22Rv1 (cell line): ENCODE results near the gene NKPD1.

Source experiments
- H3K27ac ChIP-seq: fragments of 450-650 bp; 2 replicates; pipeline ENCODE4 v1.5.1; 2017
- ZFX ChIP-seq: fragments of 450-650 bp; IDR thresholded peaks from 2 replicates; pipeline ENCODE4 v1.6.1; 2017; ENCODE audit warnings: antibody characterized with exemption, borderline replicate concordance
- TF ChIP-seq, protein P1 (sequence below): fragments of 450-650 bp; IDR thresholded peaks from 2 replicates; pipeline ENCODE4 v1.5.1; 2017; ENCODE audit warnings: mild to moderate bottlenecking

The NKPD1 gene

DNA sequence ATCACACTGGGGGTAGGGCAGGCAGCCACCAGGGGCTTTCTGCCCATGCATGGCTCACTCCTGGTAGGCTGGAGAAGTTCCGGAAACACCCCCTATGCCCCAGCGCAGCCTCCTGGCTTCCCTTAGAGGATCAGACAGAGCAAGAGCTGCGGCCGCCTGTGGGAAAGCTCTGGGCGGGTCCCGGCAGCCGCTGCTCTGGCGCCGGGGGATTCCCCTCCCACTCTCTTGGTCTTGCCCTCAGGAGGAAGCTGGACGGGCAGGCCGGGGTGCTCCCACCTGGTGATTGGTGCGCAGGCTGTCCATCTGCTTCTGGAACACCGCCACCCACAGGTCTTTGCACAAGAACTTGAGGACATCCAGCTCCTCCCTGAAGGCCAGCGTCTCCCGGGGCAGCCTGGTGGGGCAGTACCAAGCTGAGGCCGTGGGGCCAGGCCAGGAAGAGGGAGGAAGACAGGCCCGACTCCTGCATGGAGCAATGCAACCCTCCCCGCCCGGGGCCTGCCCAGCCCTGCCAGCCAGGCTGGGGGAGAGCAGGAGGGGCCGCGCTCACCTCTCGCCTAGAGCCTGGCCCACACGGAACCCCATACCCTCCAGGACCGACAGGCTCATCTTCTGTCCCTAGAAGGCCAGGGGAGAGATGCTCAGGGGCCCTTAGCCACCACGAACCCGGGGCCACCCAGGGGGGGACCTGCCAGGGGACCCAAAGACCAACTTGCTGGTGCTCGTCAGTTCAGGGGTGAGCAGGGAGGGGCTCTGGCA lies 4.0 kb upstream of the NKPD1 start:
- no peak overlapping the region for H3K27ac ChIP-seq
- TF ChIP-seq, protein P1, sequence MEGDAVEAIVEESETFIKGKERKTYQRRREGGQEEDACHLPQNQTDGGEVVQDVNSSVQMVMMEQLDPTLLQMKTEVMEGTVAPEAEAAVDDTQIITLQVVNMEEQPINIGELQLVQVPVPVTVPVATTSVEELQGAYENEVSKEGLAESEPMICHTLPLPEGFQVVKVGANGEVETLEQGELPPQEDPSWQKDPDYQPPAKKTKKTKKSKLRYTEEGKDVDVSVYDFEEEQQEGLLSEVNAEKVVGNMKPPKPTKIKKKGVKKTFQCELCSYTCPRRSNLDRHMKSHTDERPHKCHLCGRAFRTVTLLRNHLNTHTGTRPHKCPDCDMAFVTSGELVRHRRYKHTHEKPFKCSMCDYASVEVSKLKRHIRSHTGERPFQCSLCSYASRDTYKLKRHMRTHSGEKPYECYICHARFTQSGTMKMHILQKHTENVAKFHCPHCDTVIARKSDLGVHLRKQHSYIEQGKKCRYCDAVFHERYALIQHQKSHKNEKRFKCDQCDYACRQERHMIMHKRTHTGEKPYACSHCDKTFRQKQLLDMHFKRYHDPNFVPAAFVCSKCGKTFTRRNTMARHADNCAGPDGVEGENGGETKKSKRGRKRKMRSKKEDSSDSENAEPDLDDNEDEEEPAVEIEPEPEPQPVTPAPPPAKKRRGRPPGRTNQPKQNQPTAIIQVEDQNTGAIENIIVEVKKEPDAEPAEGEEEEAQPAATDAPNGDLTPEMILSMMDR, result no peak
- no peak for TF ChIP-seq ZFX

- TF ChIP-seq, protein P1, result no peak
- no peak for TF ChIP-seq ZFX
- no peak overlapping the region for H3K27ac ChIP-seq
These were observed 3.1 kb upstream of the NKPD1 start for GRCh38 chr19:45163751-45164460.

DNA sequence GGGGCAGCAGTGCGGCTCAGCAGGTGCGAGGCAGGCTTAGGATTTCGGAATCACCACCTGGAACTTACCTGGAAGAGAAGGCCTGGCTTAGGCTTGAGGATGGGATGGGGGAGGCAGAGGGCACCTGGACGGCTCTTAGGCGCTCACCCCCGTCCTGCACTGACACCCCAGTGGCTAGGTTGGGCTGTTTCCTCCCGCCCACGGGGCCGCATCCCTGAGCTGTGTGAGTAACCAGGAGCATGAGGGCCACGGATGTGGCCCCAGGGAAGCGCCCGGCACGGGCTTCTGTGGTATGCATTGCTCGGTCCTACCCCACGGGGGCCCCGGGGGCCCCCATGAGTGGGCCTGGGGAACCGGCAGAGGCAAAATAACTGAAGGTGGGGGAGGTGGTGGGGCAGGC lies 2.4 kb upstream of the NKPD1 start:
- TF ChIP-seq ZFX, result no peak
- TF ChIP-seq, protein P1, result no peak
- H3K27ac ChIP-seq, result no peak overlapping the region

DNA sequence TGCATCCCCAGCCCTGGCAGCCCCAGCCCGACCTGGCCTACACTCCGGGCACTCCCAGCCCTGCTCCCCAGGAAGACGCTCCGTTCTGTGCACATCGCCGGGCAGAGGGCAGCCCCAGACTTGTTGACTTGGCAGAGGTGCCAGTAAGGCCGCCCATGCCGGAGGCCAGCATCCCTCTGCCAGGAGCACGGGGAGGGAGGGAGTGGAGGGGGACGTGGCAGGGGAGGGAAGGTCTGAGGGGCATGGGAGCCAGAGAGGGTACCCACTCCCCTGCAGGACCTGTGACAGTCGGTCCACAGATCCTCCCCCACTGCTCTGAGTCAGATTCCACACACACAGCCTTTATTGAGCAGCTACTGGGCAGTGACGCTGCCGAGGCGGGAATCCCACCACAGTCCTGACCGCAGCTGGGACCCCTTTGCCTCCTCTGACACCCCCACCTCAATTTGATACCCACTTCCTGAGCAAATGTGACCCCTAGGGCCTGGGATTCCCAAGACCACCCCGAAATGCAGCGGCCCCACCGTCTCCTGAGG lies 1.9 kb upstream of the NKPD1 start:
- TF ChIP-seq ZFX, result no peak
- TF ChIP-seq, protein P1, result no peak
- H3K27ac ChIP-seq, result no peak overlapping the region

DNA sequence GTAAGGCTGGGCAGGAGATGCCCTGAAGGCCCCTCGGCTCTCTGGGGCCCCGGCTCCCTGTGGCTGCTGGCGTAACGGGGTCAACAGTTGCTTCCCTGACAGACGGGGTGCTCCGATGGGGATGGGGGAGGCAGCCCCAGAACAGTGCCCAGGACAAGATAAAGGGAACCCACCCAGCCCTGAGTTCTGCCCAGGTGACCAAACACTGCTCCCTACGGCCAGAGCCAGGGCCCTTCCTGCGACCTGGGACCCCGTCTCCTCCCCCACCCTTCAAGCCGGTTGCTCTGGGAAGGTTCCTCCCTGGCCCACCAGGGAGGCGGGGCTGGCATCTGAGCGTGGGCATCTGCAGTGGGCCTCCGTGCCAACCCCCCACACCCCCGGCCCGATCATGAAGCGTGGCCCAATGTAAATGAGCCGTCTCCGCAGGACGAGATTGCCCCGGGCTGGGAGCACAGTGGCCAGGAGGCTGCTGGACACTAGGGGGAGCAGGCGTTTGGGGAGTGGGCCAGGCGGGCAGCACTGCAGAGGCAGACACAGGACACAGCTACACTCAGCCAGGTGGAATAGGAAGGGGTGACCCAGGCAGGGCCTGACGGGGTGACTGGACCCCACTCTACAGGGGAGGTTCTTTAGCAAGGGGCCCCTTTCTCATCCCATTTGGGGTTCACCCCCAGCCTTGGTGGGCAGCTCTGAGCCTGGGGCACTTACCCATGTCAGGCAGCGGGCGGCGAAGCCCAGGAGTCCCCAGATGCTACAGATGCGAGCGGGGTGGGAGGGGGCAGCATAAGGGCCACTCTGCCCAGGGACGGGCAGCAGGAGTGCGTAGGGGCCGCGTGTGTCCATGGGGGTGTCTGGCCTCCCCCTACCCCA lies 1.2 kb upstream of the NKPD1 start:
- TF ChIP-seq, protein P1, result peak; percentile 80
- TF ChIP-seq ZFX, result no peak
- H3K27ac ChIP-seq, result peak overlapping the region; percentile 80

GRCh38 chr19:45159971-45160324 lies 834 bp downstream of the NKPD1 start:
- TF ChIP-seq, protein P1, result no peak
- no peak overlapping the region for H3K27ac ChIP-seq
